ENCODE results near the gene HSD11B1. TPM values are rescaled to one million over a fixed set of nuclear protein-coding genes. Genes with fewer than 3 reads are reported as not detected.

Gene HSD11B1
- polyA plus RNA-seq, 1 experiment, result 4.7 TPM

DNA sequence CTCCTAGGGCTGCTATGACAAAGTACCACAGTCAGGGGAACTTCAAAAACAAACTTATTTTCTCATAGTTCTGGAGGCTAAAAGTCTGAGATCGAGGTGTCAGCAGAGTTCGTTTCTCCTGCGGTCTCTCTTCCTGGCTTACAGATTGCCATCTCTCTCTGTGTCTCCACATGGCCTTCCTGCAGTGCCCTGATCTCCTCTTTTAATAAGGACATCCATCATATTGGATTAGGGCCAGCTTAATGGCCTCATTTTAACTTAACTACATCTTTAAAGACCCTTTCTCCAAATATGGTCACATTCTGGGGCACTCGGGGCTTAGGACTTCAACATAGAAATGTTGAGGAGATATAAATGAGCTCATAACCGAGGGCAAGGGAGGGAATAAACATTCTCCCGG lies 67.5 kb downstream of the HSD11B1 start:
- CTCF ChIA-PET, result interaction anchor here (1.4 to 1.8 kb wide), 2 partner anchors 24 to 51 kb away, joined by 4 to 7 read pairs; no protein-coding TSS in a partner anchor
- Histone ChIP-seq H3K27me3 (ENCODE audit: control insufficient read depth, insufficient read depth, low read length) (no peaks in the 10 kb centered on the region), H3K9me3 (ENCODE audit: control insufficient read depth, insufficient read depth, low read length) (no peaks in the 10 kb centered on the region), H3K4me3 (ENCODE audit: low read depth, low read length) (no peak overlapping the region), H3K27ac (ENCODE audit: low read depth, low read length) (no peak overlapping the region)
- POLR2A ChIA-PET, result no interaction called here
- TF ChIP-seq, protein P1, sequence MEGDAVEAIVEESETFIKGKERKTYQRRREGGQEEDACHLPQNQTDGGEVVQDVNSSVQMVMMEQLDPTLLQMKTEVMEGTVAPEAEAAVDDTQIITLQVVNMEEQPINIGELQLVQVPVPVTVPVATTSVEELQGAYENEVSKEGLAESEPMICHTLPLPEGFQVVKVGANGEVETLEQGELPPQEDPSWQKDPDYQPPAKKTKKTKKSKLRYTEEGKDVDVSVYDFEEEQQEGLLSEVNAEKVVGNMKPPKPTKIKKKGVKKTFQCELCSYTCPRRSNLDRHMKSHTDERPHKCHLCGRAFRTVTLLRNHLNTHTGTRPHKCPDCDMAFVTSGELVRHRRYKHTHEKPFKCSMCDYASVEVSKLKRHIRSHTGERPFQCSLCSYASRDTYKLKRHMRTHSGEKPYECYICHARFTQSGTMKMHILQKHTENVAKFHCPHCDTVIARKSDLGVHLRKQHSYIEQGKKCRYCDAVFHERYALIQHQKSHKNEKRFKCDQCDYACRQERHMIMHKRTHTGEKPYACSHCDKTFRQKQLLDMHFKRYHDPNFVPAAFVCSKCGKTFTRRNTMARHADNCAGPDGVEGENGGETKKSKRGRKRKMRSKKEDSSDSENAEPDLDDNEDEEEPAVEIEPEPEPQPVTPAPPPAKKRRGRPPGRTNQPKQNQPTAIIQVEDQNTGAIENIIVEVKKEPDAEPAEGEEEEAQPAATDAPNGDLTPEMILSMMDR (IDR thresholded peaks at IDR 0.05; ENCODE audit: low read depth, low read length), result no peak
- DNase-seq (ENCODE audit: low read depth, low spot score), result no peak

DNA sequence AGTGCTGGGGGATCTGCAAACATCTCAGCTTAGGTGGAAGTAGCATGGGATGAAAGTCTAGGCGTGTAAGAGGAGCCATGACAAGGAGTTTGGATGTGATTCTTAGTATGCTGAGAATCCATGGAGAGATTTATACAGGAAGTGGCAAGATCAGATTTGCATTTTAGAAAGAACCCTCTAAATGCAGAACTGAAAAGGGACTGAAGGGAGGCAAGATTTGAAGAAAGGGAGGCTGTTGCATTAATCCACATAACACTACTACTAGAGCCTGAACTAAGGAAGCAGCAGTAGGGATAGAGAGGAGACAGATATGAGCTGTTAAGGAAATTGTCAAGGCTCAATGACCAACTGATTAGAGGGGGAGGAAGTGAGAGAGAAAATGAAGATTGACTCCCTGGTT lies 69.9 kb downstream of the HSD11B1 start:
- H3K27me3 ChIP-seq (ENCODE audit: control insufficient read depth, insufficient read depth, low read length), result no peaks in the 10 kb centered on the region
- TF ChIP-seq, protein P1 (IDR thresholded peaks at IDR 0.05; ENCODE audit: low read depth, low read length), result no peak
- DNase-seq (ENCODE audit: low read depth, low spot score), result no peak
- ChIA-PET POLR2A (no interaction called here), CTCF (interaction anchor here (0.5 to 3.3 kb wide), 2 partner anchors 48 to 139 kb away, joined by 3 to 9 read pairs; no protein-coding TSS in a partner anchor)
- H3K9me3 ChIP-seq (ENCODE audit: control insufficient read depth, insufficient read depth, low read length), result no peaks in the 10 kb centered on the region
- H3K27ac ChIP-seq (ENCODE audit: low read depth, low read length), result no peak overlapping the region
- H3K4me3 ChIP-seq (ENCODE audit: low read depth, low read length), result no peak overlapping the region

DNA sequence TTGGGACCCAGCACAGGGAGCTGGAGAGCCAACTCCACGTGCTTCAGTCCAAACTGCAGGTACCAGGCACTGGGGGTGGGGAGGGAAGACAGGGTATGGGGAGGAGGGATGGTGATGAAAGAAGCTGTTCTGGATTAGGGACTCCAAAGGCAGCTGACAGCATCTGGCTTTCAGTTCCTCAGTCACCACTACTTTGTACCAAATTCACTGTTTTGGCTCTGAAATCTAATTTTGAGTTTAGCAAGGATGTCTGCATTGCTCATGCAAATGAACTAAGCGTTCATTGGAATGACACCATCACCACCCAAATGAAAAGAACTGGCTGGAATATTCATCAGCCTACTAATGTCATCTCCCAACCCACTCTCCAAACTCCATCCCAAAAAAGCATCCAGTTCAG lies 71.0 kb downstream of the HSD11B1 start:
- Histone ChIP-seq H3K27ac (ENCODE audit: low read depth, low read length) (no peak overlapping the region), H3K4me3 (ENCODE audit: low read depth, low read length) (no peak overlapping the region), H3K9me3 (ENCODE audit: control insufficient read depth, insufficient read depth, low read length) (no peaks in the 10 kb centered on the region), H3K27me3 (ENCODE audit: control insufficient read depth, insufficient read depth, low read length) (no peaks in the 10 kb centered on the region)
- TF ChIP-seq, protein P1 (IDR thresholded peaks at IDR 0.05; ENCODE audit: low read depth, low read length), result no peak
- CTCF ChIA-PET, result interaction anchor here (2.4 to 3.3 kb wide), 2 partner anchors 27 to 47 kb away, joined by 9 to 11 read pairs; no protein-coding TSS in a partner anchor
- POLR2A ChIA-PET, result no interaction called here
- no peak for DNase-seq (ENCODE audit: low read depth, low spot score)

DNA sequence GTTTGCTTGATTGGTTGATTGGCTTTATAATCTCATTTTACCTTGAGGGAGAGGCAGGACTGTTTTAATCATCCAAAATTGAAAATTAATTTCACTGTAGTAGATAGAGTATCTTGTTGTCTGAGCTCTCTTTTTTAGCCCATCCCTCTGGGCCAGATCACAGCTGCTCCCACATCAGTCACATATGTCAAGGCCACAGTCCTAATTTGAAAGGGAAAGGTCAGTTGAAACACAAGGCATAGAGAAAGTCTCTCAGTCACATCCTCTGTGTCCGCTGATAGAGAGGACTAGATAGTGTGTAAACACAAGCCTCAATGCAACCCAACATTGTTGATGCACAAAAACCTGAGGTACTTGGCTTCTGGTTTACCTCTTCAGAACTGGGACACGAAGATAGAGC lies 72.9 kb downstream of the HSD11B1 start:
- no peak overlapping the region for H3K4me3 ChIP-seq (ENCODE audit: low read depth, low read length)
- POLR2A ChIA-PET, result no interaction called here
- H3K9me3 ChIP-seq (ENCODE audit: control insufficient read depth, insufficient read depth, low read length), result no peaks in the 10 kb centered on the region
- CTCF ChIA-PET, result interaction anchor here (2.4 to 3.3 kb wide), 2 partner anchors 29 to 45 kb away, joined by 9 to 11 read pairs; no protein-coding TSS in a partner anchor
- TF ChIP-seq, protein P1 (IDR thresholded peaks at IDR 0.05; ENCODE audit: low read depth, low read length), result no peak
- no peaks in the 10 kb centered on the region for H3K27me3 ChIP-seq (ENCODE audit: control insufficient read depth, insufficient read depth, low read length)
- H3K27ac ChIP-seq (ENCODE audit: low read depth, low read length), result no peak overlapping the region
- DNase-seq (ENCODE audit: low read depth, low spot score), result no peak

DNA sequence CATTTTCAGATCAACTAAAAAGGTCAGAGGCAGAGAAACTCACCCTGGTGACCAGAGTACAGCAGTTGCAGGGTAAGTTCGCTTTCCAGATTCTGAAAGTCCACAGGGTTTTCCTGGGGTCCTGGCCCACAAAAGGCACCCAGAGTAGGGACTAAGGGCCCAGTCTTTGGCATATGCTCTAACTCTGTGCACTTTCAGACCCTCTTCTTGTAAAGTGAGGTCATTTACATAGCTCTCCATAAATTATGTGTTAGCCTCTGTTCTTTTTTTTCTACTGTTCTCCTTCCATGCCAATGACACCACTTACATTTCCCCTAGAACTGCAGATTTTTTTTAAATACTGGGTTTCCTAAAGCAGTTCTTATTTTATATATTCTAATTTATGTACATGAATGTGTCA lies 73.5 kb downstream of the HSD11B1 start:
- ChIA-PET CTCF (no interaction called here), POLR2A (no interaction called here)
- no peak for DNase-seq (ENCODE audit: low read depth, low spot score)
- Histone ChIP-seq H3K9me3 (ENCODE audit: control insufficient read depth, insufficient read depth, low read length) (no peaks in the 10 kb centered on the region), H3K4me3 (ENCODE audit: low read depth, low read length) (no peak overlapping the region), H3K27ac (ENCODE audit: low read depth, low read length) (no peak overlapping the region), H3K27me3 (ENCODE audit: control insufficient read depth, insufficient read depth, low read length) (no peaks in the 10 kb centered on the region)
- TF ChIP-seq, protein P1 (IDR thresholded peaks at IDR 0.05; ENCODE audit: low read depth, low read length), result no peak

Data from AG04450 (cell line).